Esophagus muscularis mucosa (tissue), 3 donors: ENCODE results near the gene ERLIN1.

Experiments used
- POLR2A ChIP-seq: fragments of 450-650 bp; IDR thresholded peaks from one replicate; pipeline ENCODE4 v1.6.1; 2017; ENCODE audit warnings: antibody characterized with exemption, moderate library complexity, mild to moderate bottlenecking, low read depth
- TF ChIP-seq, protein P1 (sequence below), 3 experiments: fragments of 200-600 bp in 2 of 3; fragments of 450-650 bp in 1 of 3; sonication (generic) in 2 of 3; IDR thresholded peaks; one replicate each; pipeline ENCODE4 v1.5.1; 2017 to 2019; ENCODE audit warnings: antibody characterized with exemption in 3 of 3, mild to moderate bottlenecking in 2 of 3, moderate library complexity in 1 of 3

- TF ChIP-seq POLR2A = no peak
- TF ChIP-seq, protein P1, sequence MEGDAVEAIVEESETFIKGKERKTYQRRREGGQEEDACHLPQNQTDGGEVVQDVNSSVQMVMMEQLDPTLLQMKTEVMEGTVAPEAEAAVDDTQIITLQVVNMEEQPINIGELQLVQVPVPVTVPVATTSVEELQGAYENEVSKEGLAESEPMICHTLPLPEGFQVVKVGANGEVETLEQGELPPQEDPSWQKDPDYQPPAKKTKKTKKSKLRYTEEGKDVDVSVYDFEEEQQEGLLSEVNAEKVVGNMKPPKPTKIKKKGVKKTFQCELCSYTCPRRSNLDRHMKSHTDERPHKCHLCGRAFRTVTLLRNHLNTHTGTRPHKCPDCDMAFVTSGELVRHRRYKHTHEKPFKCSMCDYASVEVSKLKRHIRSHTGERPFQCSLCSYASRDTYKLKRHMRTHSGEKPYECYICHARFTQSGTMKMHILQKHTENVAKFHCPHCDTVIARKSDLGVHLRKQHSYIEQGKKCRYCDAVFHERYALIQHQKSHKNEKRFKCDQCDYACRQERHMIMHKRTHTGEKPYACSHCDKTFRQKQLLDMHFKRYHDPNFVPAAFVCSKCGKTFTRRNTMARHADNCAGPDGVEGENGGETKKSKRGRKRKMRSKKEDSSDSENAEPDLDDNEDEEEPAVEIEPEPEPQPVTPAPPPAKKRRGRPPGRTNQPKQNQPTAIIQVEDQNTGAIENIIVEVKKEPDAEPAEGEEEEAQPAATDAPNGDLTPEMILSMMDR (IDR thresholded peaks at IDR 0.05) = no peak
Measured at GRCh38 chr10:100143756-100144155, 42.1 kb downstream of the ERLIN1 start.
